ENCODE data around the gene NCOR1. TPM values are rescaled to one million over a fixed set of nuclear protein-coding genes. Genes with fewer than 3 reads are reported as not detected.

Gene NCOR1
- total RNA-seq, 4 donors from 2014 or later: 321 to 561 (median 467) TPM

DNA sequence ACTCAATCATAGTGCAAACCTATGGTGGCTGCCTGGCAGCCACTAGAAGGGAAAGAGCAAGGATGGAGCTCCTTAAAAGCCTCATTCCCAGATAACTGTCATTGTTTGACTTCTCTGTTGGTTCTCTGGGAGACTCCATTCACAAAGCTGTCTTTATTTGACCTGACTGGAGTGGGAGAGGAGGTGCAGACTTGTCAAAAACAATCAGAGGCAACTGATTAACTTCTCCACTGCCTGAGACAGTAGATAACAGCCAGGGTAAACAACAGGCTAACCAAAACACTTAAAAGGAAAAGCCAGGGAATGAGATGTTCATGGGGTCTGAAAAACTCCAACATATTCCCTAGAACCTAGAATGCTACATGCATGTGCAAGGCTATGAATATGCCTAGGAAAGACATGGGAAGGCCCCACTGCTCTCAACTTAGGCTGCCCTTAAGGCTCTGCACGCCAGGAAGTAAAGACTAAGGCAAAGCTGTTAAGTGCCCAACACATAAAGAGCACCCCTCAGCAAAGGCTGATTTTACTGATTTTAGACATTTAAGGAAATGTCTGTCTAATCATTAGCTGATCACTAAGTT, 133.7 kb downstream of the NCOR1 start:
- TF ChIP-seq CTCF (IDR thresholded peaks at IDR 0.05) (no peak), POLR2A (IDR thresholded peaks at IDR 0.05) (no peak)

DNA sequence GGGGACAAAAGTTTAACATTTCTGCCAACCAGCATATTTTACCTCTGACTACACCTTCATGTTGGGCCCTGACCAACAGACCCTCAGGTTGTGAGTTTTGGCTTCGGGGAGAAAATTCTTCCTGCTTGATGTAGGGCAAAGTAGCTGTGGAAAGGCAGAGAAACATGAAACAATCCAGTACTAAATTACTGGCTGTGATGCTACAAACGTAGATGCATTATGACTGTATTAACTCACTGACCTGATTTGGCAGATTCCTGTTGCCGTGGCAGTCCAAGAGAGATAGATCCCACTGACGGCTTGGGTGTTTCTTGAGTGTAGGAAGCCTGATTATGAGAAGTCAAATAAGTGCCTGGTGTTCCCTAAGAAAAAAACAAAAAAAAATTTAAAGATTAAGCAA, 135.0 kb downstream of the NCOR1 start:
- TF ChIP-seq CTCF (IDR thresholded peaks at IDR 0.05): no peak
- TF ChIP-seq POLR2A (IDR thresholded peaks at IDR 0.05): no peak
- peaks cover 0 to 4% (median 0%) of the 10 kb centered on the region in 4 donors for H3K4me1 ChIP-seq
- H3K4me3 ChIP-seq: no peak overlapping the region
- peaks cover 0 to 74% (median 0%) of the 10 kb centered on the region in 3 donors for H3K36me3 ChIP-seq
- H3K9me3 ChIP-seq: no peaks in the 10 kb centered on the region
- no peak for DNase-seq
- H3K27me3 ChIP-seq: no peaks in the 10 kb centered on the region
- no peak overlapping the region for H3K27ac ChIP-seq

More for the DNA sequence above, 133.7 kb downstream of the NCOR1 start:
- no peaks in the 10 kb centered on the region for H3K27me3 ChIP-seq
- no peak overlapping the region for H3K4me3 ChIP-seq
- no peak overlapping the region for H3K27ac ChIP-seq
- H3K9me3 ChIP-seq: no peaks in the 10 kb centered on the region
- H3K36me3 ChIP-seq: peaks cover 0 to 76% (median 0%) of the 10 kb centered on the region in 3 donors
- peaks cover 0 to 5% (median 0%) of the 10 kb centered on the region in 4 donors for H3K4me1 ChIP-seq
- no peak for DNase-seq

DNA sequence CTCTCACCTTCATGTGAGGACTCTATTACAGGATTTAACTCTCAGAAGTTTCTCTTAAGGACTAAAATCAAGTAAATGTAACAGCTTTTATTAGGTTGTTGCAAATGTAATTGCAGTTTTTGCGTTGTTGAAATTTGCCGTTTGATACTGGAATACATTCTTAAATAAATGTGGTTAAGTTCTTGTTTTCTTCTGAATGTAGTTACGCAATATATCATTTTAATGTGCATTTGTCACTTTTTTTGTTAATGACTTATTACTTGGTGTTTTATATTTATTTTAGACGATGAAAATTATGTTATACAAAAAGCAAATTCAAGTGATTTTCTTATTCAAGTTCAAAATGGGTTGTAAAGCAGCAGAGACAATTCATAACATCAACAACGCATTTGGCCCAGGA, 139.4 kb downstream of the NCOR1 start:
- Histone ChIP-seq H3K4me3 (no peak overlapping the region), H3K27me3 (no peaks in the 10 kb centered on the region), H3K27ac (no peak overlapping the region), H3K4me1 (no peaks in the 10 kb centered on the region), H3K9me3 (no peaks in the 10 kb centered on the region), H3K36me3 (peaks cover 0 to 92% (median 5%) of the 10 kb centered on the region in 3 donors)
- DNase-seq: no peak
- TF ChIP-seq CTCF (IDR thresholded peaks at IDR 0.05) (no peak), POLR2A (IDR thresholded peaks at IDR 0.05) (no peak)

DNA sequence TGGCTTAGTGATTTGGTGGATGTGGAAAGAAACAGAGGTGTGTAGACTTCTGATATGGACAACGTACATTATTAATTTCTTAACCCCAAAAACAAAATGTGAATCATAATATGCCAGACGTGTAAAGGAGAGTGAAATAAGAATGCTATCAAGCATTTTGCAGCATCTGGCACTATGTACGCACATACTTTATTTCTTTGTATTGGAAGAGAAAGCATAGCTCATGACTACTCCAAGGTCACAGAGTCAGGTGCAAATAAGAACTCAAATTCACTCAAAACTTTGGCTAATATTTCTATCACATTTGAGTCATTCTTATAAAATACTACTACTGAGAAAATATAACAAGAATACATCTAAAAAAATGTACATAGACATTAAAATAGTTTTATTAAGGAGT, 140.9 kb downstream of the NCOR1 start:
- Histone ChIP-seq H3K4me3 (no peak overlapping the region), H3K9me3 (no peaks in the 10 kb centered on the region), H3K4me1 (no peaks in the 10 kb centered on the region), H3K36me3 (peaks cover 0 to 93% (median 5%) of the 10 kb centered on the region in 3 donors), H3K27ac (no peak overlapping the region), H3K27me3 (no peaks in the 10 kb centered on the region)
- no peak for DNase-seq
- TF ChIP-seq CTCF (IDR thresholded peaks at IDR 0.05) (no peak), POLR2A (IDR thresholded peaks at IDR 0.05) (no peak)

DNA sequence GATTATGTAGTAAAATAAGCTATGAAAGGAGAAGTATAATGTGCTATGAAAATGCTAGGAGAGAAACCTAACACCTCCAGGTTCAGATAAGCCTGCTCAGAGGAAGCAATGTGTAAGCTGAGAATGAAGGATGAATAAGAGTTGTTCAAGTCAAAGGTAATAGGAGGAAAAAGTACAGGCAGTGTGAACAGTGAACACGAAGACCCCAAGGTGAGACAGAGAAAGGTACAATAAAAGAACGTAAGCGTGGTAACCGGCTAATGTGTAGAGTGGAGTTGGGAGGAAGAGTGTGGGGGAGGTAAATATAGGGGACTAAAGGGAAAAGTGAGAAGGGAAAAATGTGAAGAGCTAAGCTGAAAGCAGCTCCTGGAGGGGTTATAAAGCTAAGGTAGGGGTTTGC, 141.5 kb downstream of the NCOR1 start:
- Histone ChIP-seq H3K36me3 (peaks cover 0 to 93% (median 5%) of the 10 kb centered on the region in 3 donors), H3K27me3 (no peaks in the 10 kb centered on the region), H3K4me1 (no peaks in the 10 kb centered on the region), H3K4me3 (no peak overlapping the region), H3K27ac (no peak overlapping the region), H3K9me3 (no peaks in the 10 kb centered on the region)
- TF ChIP-seq CTCF (IDR thresholded peaks at IDR 0.05) (no peak), POLR2A (IDR thresholded peaks at IDR 0.05) (no peak)
- DNase-seq: no peak
